HG02970 (cell line): ENCODE data around the gene TC2N.
"Not testable (repeated sequence)": the region's sequence is repeated elsewhere in the genome, so short reads cannot be mapped to it uniquely, and the experiment has no call there.

Experiments
- ATAC-seq: cut with Tn5 transposase; IDR thresholded peaks from one replicate; pipeline ENCODE4 v1.9.1; 2021; ENCODE audit warnings: mild to moderate bottlenecking, moderate library complexity, moderate number of reproducible peaks; ENCODE audit not compliant: unreplicated experiment, low FRiP score

The TC2N gene

DNA sequence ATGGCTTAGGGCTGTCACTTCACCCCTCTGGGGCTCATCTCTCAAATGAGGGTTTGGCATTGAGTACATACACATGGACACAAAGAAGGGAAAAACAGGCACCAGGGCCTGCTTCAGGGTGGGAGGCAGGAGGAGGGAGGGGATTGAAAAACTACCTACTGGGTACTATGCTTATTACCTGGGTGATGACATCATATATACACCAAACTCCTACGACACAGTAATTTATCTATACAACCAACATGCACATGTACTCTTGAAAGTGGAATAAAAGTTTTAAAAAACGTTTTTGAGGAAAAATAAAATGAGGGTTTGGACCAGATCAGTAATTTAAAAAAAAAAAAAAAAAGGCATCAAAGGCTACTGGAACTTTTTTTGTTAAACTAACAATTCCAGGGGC, 3.6 kb upstream of the TC2N start:
- ATAC-seq = no peak

DNA sequence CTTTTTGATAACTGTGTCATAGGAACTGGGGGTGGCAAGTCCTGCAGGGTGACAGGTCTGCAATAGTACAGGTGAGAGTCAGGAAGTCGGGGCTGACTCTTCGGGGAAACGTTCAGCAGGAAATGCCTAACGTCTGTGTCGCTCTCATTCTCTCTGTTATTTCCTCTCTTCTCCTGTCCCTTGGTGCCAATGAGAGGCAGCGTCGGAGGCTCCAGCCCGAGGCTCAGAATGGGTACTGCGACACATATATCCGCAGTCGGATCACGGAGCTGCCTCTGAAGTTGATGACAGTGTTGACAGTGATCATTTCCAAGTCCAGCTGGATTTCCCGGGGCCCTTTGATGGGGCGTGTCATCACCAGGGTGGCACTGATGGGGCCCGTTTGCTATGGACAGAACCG, 2.7 kb upstream of the TC2N start:
- no peak for ATAC-seq

DNA sequence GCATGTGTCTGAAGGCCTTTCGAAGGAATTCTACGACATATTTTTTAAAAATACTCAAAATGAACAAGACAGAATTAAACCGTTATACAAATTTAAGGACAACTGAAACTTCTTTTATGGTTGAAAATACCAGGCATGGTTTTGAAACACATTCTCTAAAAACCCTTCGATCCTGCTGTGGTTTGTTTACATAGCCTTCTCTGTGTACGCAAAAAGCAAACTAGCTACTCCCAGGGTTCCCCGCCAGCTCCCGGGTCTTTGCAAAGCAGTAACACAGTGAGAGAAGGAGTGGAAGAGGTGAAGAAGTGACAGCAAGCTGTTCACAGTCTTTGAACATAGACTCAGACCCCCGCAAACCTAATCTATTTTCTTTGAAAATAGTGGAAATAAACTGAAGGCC, 2.2 kb upstream of the TC2N start:
- no peak for ATAC-seq

DNA sequence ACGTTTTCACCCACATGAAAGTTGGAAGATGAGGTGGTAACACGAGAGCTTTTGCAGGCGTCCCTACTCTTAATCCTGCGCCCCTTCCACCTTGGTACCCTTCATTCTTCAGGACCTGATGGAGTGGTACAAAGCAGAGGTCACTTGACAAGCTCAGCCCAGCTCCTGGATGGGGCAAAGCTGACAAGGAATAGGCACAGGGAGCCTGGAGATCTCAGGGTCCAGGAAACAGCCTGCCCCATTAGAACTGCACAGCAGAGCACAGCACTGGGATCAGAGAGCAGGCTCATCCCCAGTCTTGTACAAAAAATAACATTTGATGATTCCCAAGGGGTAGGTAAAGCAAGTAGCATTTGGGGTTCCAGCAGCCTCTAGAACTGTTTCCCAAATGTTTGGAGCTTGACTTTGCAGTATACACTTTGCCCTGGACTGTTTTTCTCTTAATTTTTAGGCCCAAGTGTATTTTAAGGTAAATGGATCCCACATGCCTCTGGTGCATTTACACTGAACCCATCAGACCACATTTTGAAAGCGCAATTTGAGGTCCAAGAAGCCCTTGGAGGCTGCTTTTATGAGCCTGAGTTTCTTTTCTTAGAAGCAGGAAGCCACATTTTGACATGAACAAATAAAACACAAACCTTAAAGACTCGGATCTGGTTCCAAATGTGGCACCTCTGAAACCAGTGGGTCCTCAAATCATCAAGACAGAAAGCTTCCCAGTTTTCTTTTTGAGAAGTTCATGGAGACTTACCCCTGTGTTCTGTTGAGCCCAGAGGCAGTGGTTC, 633 bp downstream of the TC2N start:
- ATAC-seq = no peak

DNA sequence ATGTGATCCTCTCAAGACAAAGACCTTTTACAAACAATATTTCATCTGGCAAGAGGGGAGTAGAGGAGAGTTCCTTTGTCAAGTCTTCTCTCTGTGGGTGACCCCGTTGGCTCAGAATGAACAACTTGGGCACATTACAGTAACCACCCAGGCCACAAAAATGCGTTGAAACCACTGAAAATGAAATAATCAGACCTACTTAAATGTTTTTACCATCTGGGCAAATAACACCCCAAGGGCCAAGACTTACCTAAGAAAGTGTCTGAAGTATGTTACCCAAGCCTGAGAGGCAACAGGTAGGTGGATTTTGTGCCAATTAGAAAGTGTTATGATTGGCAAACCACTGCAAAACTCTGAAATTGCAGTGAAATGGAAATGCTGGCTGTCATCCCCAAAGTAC, 1.3 kb downstream of the TC2N start:
- ATAC-seq = no peak

DNA sequence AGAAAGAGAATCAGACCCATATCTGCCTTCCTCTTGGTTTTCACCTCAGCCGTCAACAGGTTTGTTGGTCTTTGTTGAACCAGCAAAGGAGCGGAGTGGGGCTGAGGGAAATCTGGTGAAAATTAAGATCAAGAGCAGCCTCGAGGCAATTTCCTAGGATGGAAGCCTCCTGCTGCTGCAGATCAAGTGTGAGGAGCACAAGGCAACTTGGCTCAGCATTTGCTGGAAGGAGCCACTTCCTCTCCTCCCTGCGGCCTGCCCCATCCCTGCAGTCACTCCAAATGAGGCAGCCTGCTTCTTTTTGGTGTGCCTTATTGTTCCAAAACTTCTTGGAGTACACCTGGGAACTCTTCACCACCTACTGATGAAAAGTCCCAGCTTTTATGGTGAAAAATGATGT, 4.9 kb downstream of the TC2N start:
- no peak for ATAC-seq

DNA sequence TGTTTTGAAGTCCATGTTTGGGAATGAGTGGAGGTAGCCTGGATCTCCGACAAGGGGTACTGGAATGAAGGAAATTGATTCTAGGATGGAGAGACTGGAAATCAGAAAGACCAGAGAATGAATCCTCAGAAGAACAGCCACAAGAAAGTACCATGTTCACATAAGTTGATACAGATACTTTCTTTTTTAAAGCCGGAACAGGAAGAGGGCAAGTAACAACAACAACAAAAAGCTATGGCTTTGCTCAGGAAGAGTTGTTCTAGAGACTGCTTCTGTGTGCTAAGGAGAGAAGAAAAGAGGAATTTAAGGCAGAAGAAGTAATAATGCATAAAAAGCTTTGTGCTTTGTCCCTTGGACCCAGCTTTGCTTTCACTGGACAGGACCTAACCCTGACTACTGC, 6.2 kb downstream of the TC2N start:
- no peak for ATAC-seq

DNA sequence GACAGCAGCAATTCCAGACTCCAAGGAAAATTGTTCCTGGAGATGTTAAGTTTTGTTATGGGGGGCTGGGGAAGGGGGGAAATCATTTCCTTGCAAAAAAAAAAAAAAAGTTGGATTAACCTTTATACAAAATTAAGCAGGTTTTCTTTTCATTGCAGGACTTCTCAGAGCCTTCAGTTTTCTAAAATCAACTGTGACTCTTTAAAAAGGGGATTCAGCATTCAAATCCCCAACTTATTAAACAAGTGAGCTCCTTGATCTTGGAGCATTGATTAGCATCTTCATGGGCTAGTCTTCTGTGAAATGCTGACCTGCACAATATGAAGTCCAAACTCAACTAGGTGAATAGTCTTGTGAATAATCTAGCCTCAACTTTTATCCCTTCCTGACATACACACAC, 7.1 kb downstream of the TC2N start:
- no peak for ATAC-seq

DNA sequence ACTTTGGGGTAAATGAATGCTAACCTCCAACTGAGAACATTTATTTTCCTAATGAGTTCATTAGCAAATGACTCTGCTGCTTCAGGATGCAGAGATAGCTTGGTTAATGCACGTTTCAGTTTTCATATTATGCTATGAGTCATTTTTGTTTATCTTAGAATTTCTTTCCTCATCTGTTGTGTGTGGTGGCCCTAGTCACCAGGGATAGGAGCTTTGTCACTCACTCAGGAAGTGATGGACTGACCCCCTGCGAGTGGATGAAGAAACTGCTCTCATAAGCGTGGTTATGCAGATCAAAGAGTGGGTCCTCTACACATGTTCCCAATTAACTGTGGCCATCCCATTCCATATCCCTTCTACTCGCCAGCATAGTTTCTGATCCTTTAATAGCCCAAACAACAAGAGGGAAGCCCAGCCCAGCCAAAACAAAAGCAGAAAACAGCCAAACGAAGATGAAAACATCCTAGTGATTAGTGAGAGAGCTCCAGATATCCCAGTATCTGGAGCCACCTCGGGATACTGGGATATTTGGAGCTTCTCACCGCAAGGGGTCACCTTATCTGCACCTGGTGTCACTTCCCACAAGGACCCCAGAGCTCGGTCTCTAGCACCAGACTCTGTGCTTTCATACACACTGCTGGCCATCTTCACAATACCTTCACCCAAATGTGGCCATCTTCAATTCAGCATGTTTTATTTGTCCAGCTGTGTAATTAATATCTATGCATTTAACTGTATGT, 8.6 kb downstream of the TC2N start:
- no peak for ATAC-seq

DNA sequence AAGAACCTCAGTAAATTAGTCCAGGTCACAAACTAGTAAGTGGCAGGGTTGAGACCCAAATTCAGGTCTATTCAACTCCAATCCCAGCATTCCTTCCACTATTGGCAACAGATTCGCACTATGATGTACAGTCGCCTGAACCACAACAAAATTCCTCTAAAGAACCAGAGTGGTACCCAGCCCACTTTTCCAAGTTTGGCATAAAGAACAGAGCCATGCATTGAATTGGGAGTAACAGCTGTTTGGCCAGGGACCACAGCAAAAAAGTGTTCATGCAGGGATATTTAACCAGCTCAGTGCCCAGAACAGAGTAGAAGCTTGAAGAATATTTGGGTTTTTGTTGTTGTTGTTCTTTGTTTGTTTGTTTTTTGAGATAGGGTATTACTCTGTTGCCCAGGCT, 9.7 kb downstream of the TC2N start:
- no peak for ATAC-seq

DNA sequence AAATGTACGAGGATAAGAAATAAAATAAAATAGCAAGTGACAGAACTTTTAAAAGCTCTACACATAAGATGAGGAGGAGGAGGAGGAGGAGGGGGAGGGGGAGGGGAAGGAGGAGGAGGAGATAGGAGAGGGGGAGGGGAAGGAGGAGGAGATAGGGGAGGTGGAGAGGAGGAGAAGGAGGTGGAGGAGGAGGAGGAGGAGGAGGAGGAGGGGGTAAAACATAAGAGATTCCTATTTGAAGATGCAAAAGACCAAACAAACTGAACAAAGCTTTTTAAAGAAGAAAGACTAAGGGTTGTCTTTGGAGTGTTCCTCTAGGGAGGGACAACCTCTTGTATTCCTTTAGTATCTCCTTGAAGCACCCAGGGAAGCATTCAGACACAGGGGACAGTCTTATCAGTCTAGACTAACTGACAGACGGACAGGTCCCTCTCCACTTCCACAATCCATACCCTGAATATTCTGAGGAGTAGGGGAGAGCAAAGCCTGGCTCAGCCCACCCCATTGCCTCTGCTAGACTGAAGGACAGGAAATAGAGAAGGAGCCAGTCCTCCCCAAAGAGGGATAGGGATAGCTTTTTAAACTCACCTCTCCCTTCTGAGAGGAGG, 12.9 kb downstream of the TC2N start:
- ATAC-seq = no peak

DNA sequence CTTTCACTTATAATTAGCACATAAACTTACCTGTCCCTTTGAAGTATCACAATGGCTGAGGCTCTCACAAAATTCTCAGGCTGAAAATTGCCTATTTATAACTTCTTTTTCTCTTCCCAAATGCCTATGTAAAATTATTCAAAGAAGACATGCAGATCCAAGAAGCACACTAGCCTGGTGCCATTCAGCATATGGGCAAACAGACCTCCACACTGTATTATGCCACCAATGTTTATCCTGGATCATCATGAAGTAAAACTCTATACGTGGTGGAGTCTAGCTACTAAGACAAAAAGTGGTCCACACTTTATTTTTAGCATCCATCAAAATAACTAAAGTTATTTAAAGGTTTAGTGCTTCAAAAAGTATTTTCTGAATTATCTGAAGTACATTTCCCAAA, 15.8 kb downstream of the TC2N start:
- ATAC-seq = no peak

DNA sequence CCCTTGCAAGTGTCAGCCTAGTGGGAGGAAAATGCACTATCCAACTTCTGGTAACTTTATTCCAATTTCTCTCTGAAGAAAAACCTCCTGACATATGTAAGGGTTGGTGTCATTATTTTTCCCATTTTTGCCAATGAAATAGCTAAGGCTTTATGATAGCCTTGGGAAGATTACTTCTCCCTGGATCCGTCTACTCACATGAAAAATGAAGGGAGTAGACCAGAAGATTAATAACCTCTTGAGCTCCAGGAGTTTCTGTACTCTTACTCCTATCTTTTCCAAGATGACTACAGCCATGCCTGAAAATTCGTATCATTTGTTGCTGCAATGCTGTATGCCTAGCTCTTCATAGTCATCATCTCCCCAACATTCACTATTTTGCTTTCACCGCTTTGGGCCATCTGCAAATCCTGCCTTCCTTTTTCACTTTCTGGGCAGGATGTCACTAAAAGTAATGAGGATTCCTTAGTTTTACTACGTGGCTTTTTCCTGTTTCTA, 18.8 kb downstream of the TC2N start:
- no peak for ATAC-seq

DNA sequence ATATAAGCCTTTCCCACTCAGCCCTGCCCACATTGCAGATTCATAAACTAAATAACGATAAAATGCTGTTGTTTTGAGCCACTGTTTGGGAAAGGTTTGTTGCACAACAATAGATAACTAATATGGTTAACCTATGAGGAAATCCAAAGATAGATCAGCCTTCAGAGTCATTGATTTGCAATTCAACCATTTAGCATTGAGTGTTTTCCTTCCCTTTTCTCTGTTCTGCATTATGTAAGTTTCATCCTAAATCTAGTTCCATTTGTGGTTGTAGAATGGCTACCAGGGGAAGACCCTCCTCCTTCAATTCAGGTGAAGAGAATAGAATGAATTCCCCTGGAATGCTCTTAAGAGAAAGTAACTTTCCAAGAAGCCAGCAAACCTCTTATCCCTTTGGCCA, 19.6 kb downstream of the TC2N start:
- no peak for ATAC-seq

DNA sequence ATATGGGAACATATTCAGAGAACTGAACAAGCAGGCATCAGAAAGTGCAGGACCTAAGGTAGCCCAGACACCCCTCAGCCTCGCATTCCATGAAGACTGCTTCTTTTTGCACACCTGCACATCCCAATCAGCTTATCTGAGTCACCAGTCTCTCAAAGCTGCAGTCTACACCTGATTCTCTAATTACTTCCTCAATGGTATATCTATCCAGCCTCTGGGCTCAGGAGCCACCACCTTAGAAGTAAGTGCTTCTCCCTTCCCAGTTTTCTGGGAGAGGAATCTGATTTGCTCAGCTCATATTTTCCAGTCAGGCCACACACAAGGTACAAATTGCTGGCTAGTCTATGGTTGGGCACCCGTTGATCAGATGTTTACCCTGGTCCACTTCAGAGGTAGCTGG, 21.7 kb downstream of the TC2N start:
- no peak for ATAC-seq

DNA sequence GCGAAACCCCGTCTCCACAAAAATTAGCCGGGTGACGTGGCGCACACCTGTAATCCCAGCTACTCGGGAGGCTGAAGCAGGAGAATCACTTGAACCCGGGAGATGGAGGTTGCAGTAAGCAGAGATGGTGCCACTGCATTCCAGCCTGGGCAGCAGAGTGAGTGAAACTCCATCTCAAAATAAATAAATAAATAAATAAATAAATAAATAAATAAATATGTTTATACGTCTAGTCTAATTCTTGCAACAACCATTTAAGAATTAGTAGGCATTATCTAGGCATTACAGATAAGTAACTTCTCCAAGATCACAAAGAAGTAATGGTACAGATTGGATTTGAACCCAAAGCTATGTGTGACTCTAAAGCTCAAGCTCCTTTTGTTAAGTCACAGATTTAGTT, 22.3 kb downstream of the TC2N start:
- not testable (repeated sequence) for ATAC-seq

DNA sequence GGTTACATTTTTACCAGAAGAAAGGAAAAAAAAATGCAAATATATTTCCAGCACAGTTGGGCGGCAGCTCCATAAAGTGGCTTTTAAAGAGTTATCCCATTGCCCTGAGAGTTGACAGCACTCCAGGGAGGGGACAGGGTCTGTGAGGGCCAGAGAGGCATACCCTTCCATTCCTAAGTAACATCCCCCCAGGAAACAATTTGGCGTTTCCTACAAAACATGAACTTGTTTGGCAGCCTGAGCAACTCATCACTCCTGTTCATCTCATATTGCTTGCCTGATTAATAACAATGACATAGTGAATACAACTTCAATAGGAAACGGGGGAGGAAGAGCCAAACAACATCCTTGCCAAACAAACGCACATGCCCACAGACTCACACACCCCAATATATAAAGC, 23.3 kb downstream of the TC2N start:
- no peak for ATAC-seq

DNA sequence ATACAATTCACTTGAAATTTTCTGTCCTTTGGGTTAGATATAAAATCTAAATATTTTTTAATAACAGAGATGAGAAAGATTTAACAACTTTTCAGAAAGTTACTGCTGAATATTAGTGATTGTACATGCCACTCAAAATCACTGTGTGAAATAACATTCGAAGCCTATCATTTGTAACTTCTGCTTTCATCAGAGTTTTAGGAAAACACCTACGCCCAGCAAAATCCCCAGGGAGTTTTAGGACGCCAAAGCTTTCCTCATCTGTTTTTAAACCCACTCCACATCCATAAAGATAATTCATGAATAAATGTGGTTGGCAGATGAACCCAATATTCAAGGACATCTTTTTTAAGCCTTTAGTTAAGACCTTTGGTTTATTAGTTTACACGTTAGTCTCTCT, 23.9 kb downstream of the TC2N start:
- ATAC-seq = no peak

DNA sequence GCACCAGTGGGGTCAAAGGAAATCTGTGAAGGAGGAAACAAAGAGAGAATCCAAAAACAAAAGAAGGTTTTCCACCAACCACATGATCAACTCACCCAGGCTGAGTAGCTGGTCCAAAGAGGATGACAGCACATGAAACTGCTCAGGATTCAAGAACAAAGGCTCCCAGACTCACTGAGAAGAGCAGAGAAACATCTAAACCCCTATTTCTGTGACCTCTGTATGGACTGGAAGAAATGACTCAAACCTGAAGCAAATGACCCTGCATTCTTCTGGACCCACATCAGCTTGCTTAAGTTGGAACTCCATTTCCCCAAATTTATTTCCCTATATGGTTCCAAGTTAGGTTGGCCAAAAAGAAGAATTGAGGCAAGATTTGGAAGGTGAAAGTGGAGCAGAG, 26.3 kb downstream of the TC2N start:
- ATAC-seq = no peak

DNA sequence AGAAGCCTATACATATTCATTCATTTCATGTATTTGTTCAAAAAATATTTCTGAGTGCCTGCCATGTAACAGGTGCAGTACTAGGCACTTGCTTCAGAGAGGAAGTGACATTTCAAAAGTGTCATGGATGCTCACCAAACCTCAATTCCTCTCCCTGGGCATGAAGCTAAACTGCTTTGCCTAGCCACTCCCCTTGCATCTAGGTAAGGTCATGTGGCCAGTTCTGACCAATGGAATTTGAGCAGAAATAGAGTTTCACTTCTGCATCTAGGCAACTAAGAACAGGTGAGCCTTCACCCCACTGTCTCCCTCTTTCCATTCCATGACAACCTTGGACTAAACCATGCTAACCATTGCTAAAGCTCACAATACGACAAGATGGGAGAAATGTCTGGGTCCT, 27.6 kb downstream of the TC2N start:
- no peak for ATAC-seq

DNA sequence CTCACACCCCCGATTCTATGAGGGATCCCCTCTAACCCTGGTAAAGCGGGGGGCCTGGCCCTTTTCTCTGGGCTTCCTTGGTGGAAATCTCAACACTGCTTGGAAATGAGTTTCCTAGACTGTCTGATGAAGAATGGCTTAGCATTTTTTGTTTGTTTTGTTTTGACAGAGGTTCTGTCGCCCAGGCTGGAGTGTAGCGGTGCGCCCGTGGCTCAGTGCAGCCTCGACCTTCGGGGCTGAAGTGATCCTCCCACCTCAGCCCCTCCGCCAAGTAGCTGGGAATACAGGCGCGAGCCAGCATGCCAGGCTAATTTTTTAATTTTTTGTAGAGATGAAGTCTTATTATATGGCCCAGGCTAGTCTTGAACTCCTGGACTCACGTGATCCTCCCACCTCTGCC, 30.3 kb downstream of the TC2N start:
- ATAC-seq = no peak
